ENCODE data around the gene LHFPL6. TPM values are rescaled to one million over a fixed set of nuclear protein-coding genes. Genes with fewer than 3 reads are reported as not detected.

The LHFPL6 gene
- total RNA-seq, 1 donor from 2014 or later = 31.7 TPM

GRCh38 chr13:39536274-39536673, 66.7 kb downstream of the LHFPL6 start:
- TF ChIP-seq, protein P1, sequence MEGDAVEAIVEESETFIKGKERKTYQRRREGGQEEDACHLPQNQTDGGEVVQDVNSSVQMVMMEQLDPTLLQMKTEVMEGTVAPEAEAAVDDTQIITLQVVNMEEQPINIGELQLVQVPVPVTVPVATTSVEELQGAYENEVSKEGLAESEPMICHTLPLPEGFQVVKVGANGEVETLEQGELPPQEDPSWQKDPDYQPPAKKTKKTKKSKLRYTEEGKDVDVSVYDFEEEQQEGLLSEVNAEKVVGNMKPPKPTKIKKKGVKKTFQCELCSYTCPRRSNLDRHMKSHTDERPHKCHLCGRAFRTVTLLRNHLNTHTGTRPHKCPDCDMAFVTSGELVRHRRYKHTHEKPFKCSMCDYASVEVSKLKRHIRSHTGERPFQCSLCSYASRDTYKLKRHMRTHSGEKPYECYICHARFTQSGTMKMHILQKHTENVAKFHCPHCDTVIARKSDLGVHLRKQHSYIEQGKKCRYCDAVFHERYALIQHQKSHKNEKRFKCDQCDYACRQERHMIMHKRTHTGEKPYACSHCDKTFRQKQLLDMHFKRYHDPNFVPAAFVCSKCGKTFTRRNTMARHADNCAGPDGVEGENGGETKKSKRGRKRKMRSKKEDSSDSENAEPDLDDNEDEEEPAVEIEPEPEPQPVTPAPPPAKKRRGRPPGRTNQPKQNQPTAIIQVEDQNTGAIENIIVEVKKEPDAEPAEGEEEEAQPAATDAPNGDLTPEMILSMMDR (conservative IDR thresholded peaks at IDR 0.05) = no peak
- Mint-ChIP-seq H3K36me3 (no peaks in the 10 kb centered on the region), H3K9me3 (peaks cover 7% of the 10 kb centered on the region), H3K27ac (peak overlapping the region; percentile 80), H3K4me1 (ENCODE audit: unreplicated experiment) (peaks cover 45% of the 10 kb centered on the region), H3K4me3 (peak overlapping the region; percentile 47), H3K27me3 (no peaks in the 10 kb centered on the region)
- no peak for DNase-seq (ENCODE audit: extremely low spot score, unreplicated experiment)

GRCh38 chr13:39533651-39534150, 69.3 kb downstream of the LHFPL6 start:
- TF ChIP-seq, protein P1 (conservative IDR thresholded peaks at IDR 0.05) = no peak
- H3K27ac Mint-ChIP-seq = no peak overlapping the region
- peaks cover 34% of the 10 kb centered on the region for H3K4me1 Mint-ChIP-seq (ENCODE audit: unreplicated experiment)
- peaks cover 7% of the 10 kb centered on the region for H3K9me3 Mint-ChIP-seq
- no peaks in the 10 kb centered on the region for H3K36me3 Mint-ChIP-seq
- DNase-seq (ENCODE audit: extremely low spot score, unreplicated experiment) = no peak
- H3K4me3 Mint-ChIP-seq = no peak overlapping the region
- no peaks in the 10 kb centered on the region for H3K27me3 Mint-ChIP-seq

- TF ChIP-seq, protein P1 (conservative IDR thresholded peaks at IDR 0.05) = no peak
- Mint-ChIP-seq H3K27me3 (peaks cover 5% of the 10 kb centered on the region), H3K27ac (no peak overlapping the region), H3K36me3 (no peaks in the 10 kb centered on the region), H3K4me1 (ENCODE audit: unreplicated experiment) (peaks cover 19% of the 10 kb centered on the region), H3K9me3 (peaks cover 2% of the 10 kb centered on the region), H3K4me3 (no peak overlapping the region)
- DNase-seq (ENCODE audit: extremely low spot score, unreplicated experiment) = no peak
These were observed 71.3 kb downstream of the LHFPL6 start for GRCh38 chr13:39531646-39532045.

DNA sequence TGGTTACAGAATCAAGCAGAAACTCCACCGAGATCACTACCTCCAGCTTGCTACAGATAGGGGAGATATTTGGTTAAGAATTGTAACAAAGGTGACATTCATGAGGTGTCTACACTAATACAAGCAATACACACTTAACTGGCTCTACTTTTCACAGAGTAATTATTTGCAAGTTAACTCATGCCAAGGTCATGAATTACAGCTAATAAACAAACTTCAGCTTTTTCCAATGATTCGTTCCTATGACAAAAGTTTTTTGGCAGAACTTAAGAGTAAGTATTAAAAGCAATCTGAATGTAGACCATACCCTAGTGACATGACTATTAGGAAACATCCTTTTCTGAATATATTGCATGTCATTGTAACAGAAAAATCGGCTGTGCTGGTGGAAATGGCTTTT, 72.1 kb downstream of the LHFPL6 start:
- TF ChIP-seq, protein P1 (conservative IDR thresholded peaks at IDR 0.05) = no peak
- no peak overlapping the region for H3K27ac Mint-ChIP-seq
- H3K4me1 Mint-ChIP-seq (ENCODE audit: unreplicated experiment) = peaks cover 14% of the 10 kb centered on the region

DNA sequence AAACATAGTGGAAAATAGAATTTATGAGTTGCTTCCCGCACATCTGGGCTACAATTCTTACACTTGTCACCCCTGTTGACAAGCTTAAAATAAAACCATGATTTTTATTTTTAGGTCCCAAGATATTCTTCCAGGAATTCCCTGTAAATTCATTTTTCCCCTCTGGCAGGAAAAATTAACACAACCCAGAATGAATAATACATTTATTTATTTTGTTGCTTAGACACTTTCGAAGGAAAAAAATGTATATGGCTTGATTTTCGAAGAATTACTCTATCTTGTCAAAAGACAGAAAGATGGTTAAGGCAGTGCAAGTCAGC, 74.4 kb downstream of the LHFPL6 start:
- Mint-ChIP-seq H3K27me3 (peaks cover 5% of the 10 kb centered on the region), H3K36me3 (no peaks in the 10 kb centered on the region), H3K27ac (no peak overlapping the region), H3K9me3 (no peaks in the 10 kb centered on the region), H3K4me1 (ENCODE audit: unreplicated experiment) (peaks cover 9% of the 10 kb centered on the region), H3K4me3 (no peak overlapping the region)
- TF ChIP-seq, protein P1 (conservative IDR thresholded peaks at IDR 0.05) = no peak
- DNase-seq (ENCODE audit: extremely low spot score, unreplicated experiment) = no peak

More for the DNA sequence above, 72.1 kb downstream of the LHFPL6 start:
- no peak for DNase-seq (ENCODE audit: extremely low spot score, unreplicated experiment)
- no peak overlapping the region for H3K4me3 Mint-ChIP-seq
- no peaks in the 10 kb centered on the region for H3K36me3 Mint-ChIP-seq
- H3K27me3 Mint-ChIP-seq = peaks cover 5% of the 10 kb centered on the region
- no peaks in the 10 kb centered on the region for H3K9me3 Mint-ChIP-seq

All from type B pancreatic cell (in vitro differentiated cells).